ENCODE data around the gene NR1I2.

NR1I2 gene

DNA sequence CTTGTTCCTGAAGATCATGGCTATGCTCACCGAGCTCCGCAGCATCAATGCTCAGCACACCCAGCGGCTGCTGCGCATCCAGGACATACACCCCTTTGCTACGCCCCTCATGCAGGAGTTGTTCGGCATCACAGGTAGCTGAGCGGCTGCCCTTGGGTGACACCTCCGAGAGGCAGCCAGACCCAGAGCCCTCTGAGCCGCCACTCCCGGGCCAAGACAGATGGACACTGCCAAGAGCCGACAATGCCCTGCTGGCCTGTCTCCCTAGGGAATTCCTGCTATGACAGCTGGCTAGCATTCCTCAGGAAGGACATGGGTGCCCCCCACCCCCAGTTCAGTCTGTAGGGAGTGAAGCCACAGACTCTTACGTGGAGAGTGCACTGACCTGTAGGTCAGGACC lies 35.2 kb downstream of the NR1I2 start:
- Histone ChIP-seq H3K4me1 (ENCODE audit: control insufficient read depth, insufficient read depth, low read length, poor library complexity, severe bottlenecking) (no peaks in the 10 kb centered on the region), H3K27ac (ENCODE audit: insufficient read depth, low read length, poor library complexity, severe bottlenecking) (no peak overlapping the region)
- no peak for DNase-seq

GRCh38 chr3:119817583-119818363 lies 35.9 kb downstream of the NR1I2 start:
- no peak overlapping the region for H3K4me3 ChIP-seq (ENCODE audit: insufficient read depth, low read depth, low read length, poor library complexity, severe bottlenecking)
- no peak overlapping the region for H3K27ac ChIP-seq (ENCODE audit: insufficient read depth, low read length, poor library complexity, severe bottlenecking)
- no peaks in the 10 kb centered on the region for H3K9me3 ChIP-seq (ENCODE audit: control insufficient read depth, low read length)
- H3K27me3 ChIP-seq (replicated peaks; ENCODE audit: control insufficient read depth, insufficient read depth, low read length, poor library complexity, severe bottlenecking) = no peaks in the 10 kb centered on the region
- H3K4me1 ChIP-seq (ENCODE audit: control insufficient read depth, insufficient read depth, low read length, poor library complexity, severe bottlenecking) = no peaks in the 10 kb centered on the region
- no peak for DNase-seq
- no peaks in the 10 kb centered on the region for H3K36me3 ChIP-seq (ENCODE audit: control insufficient read depth, insufficient read depth, low read length)

More for the DNA sequence above, 35.2 kb downstream of the NR1I2 start:
- Histone ChIP-seq H3K27me3 (replicated peaks; ENCODE audit: control insufficient read depth, insufficient read depth, low read length, poor library complexity, severe bottlenecking) (no peaks in the 10 kb centered on the region), H3K4me3 (ENCODE audit: insufficient read depth, low read depth, low read length, poor library complexity, severe bottlenecking) (no peak overlapping the region), H3K9me3 (ENCODE audit: control insufficient read depth, low read length) (no peaks in the 10 kb centered on the region), H3K36me3 (ENCODE audit: control insufficient read depth, insufficient read depth, low read length) (no peaks in the 10 kb centered on the region)

DNA sequence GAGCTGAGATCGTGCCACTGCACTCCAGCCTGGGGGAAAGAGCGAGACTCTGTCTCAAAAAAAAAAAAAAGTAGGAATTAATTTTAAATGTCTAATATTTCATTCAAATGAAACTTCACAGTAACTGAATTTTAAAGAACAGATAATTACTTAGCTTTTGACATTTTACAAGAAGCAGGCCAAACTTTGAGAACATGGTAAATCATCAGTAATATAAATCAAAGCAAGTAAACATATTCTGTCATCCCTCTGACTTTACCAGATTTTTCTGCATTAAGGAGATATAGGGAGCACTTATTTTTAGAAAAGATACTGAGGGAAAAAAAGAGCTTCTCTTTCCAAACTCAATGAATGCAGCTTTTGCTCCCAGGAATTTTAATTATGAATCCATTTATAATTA lies 37.0 kb downstream of the NR1I2 start:
- no peak overlapping the region for H3K27ac ChIP-seq (ENCODE audit: insufficient read depth, low read length, poor library complexity, severe bottlenecking)
- no peaks in the 10 kb centered on the region for H3K4me1 ChIP-seq (ENCODE audit: control insufficient read depth, insufficient read depth, low read length, poor library complexity, severe bottlenecking)
- DNase-seq = no peak
- H3K36me3 ChIP-seq (ENCODE audit: control insufficient read depth, insufficient read depth, low read length) = no peaks in the 10 kb centered on the region
- no peaks in the 10 kb centered on the region for H3K9me3 ChIP-seq (ENCODE audit: control insufficient read depth, low read length)
- no peaks in the 10 kb centered on the region for H3K27me3 ChIP-seq (replicated peaks; ENCODE audit: control insufficient read depth, insufficient read depth, low read length, poor library complexity, severe bottlenecking)
- no peak overlapping the region for H3K4me3 ChIP-seq (ENCODE audit: insufficient read depth, low read depth, low read length, poor library complexity, severe bottlenecking)

DNA sequence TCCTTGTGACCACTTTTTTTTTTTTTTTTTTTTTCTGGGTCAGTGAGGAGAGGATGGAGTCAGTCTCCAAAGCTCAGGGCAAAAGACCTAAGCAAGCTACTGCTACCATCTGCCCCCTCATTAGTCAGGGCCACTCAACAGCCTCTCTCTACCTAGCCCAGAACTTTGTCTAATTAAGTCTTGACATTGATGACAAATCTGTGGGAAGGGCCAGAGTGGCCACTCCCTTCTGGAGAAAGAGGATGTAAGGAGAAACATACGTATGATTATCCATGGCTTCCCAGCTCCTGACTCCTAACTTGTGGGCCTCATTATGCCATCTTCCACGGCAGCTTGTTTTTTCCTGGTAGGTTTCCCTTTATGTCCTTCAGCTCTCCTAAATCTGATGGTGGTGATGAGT lies 37.9 kb downstream of the NR1I2 start:
- Histone ChIP-seq H3K4me1 (ENCODE audit: control insufficient read depth, insufficient read depth, low read length, poor library complexity, severe bottlenecking) (no peaks in the 10 kb centered on the region), H3K9me3 (ENCODE audit: control insufficient read depth, low read length) (no peaks in the 10 kb centered on the region), H3K27me3 (replicated peaks; ENCODE audit: control insufficient read depth, insufficient read depth, low read length, poor library complexity, severe bottlenecking) (no peaks in the 10 kb centered on the region), H3K4me3 (ENCODE audit: insufficient read depth, low read depth, low read length, poor library complexity, severe bottlenecking) (no peak overlapping the region), H3K36me3 (ENCODE audit: control insufficient read depth, insufficient read depth, low read length) (no peaks in the 10 kb centered on the region), H3K27ac (ENCODE audit: insufficient read depth, low read length, poor library complexity, severe bottlenecking) (no peak overlapping the region)
- DNase-seq = no peak

GRCh38 chr3:119825820-119826219 lies 43.9 kb downstream of the NR1I2 start:
- Histone ChIP-seq H3K4me3 (ENCODE audit: insufficient read depth, low read depth, low read length, poor library complexity, severe bottlenecking) (no peak overlapping the region), H3K27me3 (replicated peaks; ENCODE audit: control insufficient read depth, insufficient read depth, low read length, poor library complexity, severe bottlenecking) (no peaks in the 10 kb centered on the region), H3K9me3 (ENCODE audit: control insufficient read depth, low read length) (no peaks in the 10 kb centered on the region), H3K36me3 (ENCODE audit: control insufficient read depth, insufficient read depth, low read length) (peaks cover 5% of the 10 kb centered on the region), H3K4me1 (ENCODE audit: control insufficient read depth, insufficient read depth, low read length, poor library complexity, severe bottlenecking) (no peaks in the 10 kb centered on the region), H3K27ac (ENCODE audit: insufficient read depth, low read length, poor library complexity, severe bottlenecking) (no peak overlapping the region)
- no peak for DNase-seq

DNA sequence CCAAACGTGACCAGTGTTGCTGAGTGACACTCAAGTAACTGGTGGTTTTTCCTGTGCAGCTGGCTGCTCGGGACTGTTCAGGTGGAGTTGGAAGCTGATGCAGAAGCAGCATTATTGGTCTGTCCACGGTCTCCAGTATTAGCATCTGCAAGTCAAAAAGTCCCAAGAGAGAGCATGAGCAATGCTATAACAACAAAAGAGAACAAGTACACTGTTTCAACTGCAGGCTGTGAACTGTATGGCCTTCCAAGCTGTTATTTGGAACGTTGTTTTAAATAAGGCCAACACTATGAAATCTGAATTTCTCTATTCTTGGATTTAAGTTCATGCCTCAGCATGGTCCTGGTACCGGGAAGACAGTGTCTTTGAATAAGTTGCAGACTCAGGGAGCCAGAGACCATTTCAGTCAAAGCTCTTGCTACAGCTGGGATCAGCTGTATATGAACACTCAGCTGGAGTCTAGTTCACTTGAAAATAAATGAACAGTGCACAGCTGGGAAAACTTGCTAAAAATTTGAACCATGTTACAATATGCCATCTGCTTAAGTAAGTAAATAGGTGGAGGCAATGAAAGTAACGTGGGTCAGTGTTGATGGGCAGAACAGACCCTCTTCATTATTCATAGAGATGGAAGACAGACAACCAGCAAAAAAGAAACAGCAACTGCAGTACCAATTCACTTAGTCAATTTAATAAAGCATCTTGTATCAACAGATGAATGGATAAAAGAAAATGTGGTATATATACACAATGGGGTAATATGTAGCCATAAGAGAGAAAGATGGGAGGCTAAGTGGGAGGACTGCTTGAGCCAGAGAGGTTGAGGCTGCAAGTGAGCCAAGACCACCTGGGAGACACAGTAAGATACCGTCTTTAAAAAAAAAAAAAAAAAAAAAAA lies 45.1 kb downstream of the NR1I2 start:
- Histone ChIP-seq H3K27me3 (replicated peaks; ENCODE audit: control insufficient read depth, insufficient read depth, low read length, poor library complexity, severe bottlenecking) (no peaks in the 10 kb centered on the region), H3K4me3 (ENCODE audit: insufficient read depth, low read depth, low read length, poor library complexity, severe bottlenecking) (no peak overlapping the region), H3K9me3 (ENCODE audit: control insufficient read depth, low read length) (no peaks in the 10 kb centered on the region), H3K4me1 (ENCODE audit: control insufficient read depth, insufficient read depth, low read length, poor library complexity, severe bottlenecking) (no peaks in the 10 kb centered on the region), H3K27ac (ENCODE audit: insufficient read depth, low read length, poor library complexity, severe bottlenecking) (no peak overlapping the region), H3K36me3 (ENCODE audit: control insufficient read depth, insufficient read depth, low read length) (peaks cover 5% of the 10 kb centered on the region)
- DNase-seq = no peak

- H3K4me1 ChIP-seq (ENCODE audit: control insufficient read depth, insufficient read depth, low read length, poor library complexity, severe bottlenecking) = no peaks in the 10 kb centered on the region
- H3K27me3 ChIP-seq (replicated peaks; ENCODE audit: control insufficient read depth, insufficient read depth, low read length, poor library complexity, severe bottlenecking) = no peaks in the 10 kb centered on the region
- H3K36me3 ChIP-seq (ENCODE audit: control insufficient read depth, insufficient read depth, low read length) = peaks cover 5% of the 10 kb centered on the region
- no peak overlapping the region for H3K4me3 ChIP-seq (ENCODE audit: insufficient read depth, low read depth, low read length, poor library complexity, severe bottlenecking)
- H3K9me3 ChIP-seq (ENCODE audit: control insufficient read depth, low read length) = no peaks in the 10 kb centered on the region
- DNase-seq = no peak
- no peak overlapping the region for H3K27ac ChIP-seq (ENCODE audit: insufficient read depth, low read length, poor library complexity, severe bottlenecking)
Observed at GRCh38 chr3:119829420-119829819, 47.5 kb downstream of the NR1I2 start.

DNA sequence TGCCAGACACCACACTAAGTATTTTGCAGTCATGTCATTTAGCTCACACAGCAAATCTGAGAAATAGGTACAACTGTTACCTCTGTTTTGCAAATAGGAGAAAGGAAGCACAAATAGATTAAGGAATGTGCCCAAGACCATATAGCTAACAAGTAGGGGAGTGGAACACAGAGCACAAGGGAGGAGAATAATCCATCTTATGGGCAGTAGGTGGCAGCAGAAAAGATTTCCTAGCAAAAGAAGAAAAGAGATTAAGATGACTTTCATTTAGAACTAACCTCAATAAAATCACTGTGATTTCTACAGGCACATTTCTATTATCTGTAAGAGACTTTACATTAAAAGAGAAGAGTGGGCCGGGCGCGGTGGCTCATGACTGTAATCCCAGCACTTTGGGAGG lies 49.1 kb downstream of the NR1I2 start:
- H3K4me1 ChIP-seq (ENCODE audit: control insufficient read depth, insufficient read depth, low read length, poor library complexity, severe bottlenecking) = no peaks in the 10 kb centered on the region
- H3K27ac ChIP-seq (ENCODE audit: insufficient read depth, low read length, poor library complexity, severe bottlenecking) = no peak overlapping the region
- peaks cover 5% of the 10 kb centered on the region for H3K36me3 ChIP-seq (ENCODE audit: control insufficient read depth, insufficient read depth, low read length)
- H3K4me3 ChIP-seq (ENCODE audit: insufficient read depth, low read depth, low read length, poor library complexity, severe bottlenecking) = no peak overlapping the region
- no peak for DNase-seq
- H3K27me3 ChIP-seq (replicated peaks; ENCODE audit: control insufficient read depth, insufficient read depth, low read length, poor library complexity, severe bottlenecking) = no peaks in the 10 kb centered on the region
- H3K9me3 ChIP-seq (ENCODE audit: control insufficient read depth, low read length) = no peaks in the 10 kb centered on the region

GRCh38 chr3:119831941-119832371 lies 50.1 kb downstream of the NR1I2 start:
- Histone ChIP-seq H3K4me3 (ENCODE audit: insufficient read depth, low read depth, low read length, poor library complexity, severe bottlenecking) (no peak overlapping the region), H3K27me3 (replicated peaks; ENCODE audit: control insufficient read depth, insufficient read depth, low read length, poor library complexity, severe bottlenecking) (no peaks in the 10 kb centered on the region), H3K27ac (ENCODE audit: insufficient read depth, low read length, poor library complexity, severe bottlenecking) (no peak overlapping the region), H3K4me1 (ENCODE audit: control insufficient read depth, insufficient read depth, low read length, poor library complexity, severe bottlenecking) (no peaks in the 10 kb centered on the region), H3K36me3 (ENCODE audit: control insufficient read depth, insufficient read depth, low read length) (peaks cover under 1% of the 10 kb centered on the region), H3K9me3 (ENCODE audit: control insufficient read depth, low read length) (no peaks in the 10 kb centered on the region)
- no peak for DNase-seq

GRCh38 chr3:119834754-119835370 lies 53.0 kb downstream of the NR1I2 start:
- no peak for DNase-seq

More at GRCh38 chr3:119834754-119835370, 53.0 kb downstream of the NR1I2 start:
- Histone ChIP-seq H3K4me1 (ENCODE audit: control insufficient read depth, insufficient read depth, low read length, poor library complexity, severe bottlenecking) (no peaks in the 10 kb centered on the region), H3K9me3 (ENCODE audit: control insufficient read depth, low read length) (no peaks in the 10 kb centered on the region), H3K4me3 (ENCODE audit: insufficient read depth, low read depth, low read length, poor library complexity, severe bottlenecking) (no peak overlapping the region), H3K36me3 (ENCODE audit: control insufficient read depth, insufficient read depth, low read length) (peaks cover 4% of the 10 kb centered on the region), H3K27ac (ENCODE audit: insufficient read depth, low read length, poor library complexity, severe bottlenecking) (no peak overlapping the region), H3K27me3 (replicated peaks; ENCODE audit: control insufficient read depth, insufficient read depth, low read length, poor library complexity, severe bottlenecking) (no peaks in the 10 kb centered on the region)

Data from effector memory CD4-positive, alpha-beta T cell (primary cell).